SK-N-MC (cell line): ENCODE measurements around the gene ATP1B1.

Experiments
- DNase-seq: peaks from one replicate; pipeline ENCODE4 v3.0.0-alpha.2; 2011; ENCODE audit warnings: low read depth, low spot score
- H3K27ac ChIP-seq: fragments of 200-600 bp; sonication (generic); 2 replicates; pipeline ENCODE4 v1.5.1; 2016; ENCODE audit warnings: mixed run types
- H3K36me3 ChIP-seq: fragments of 200-600 bp; sonication (generic); 2 replicates; pipeline ENCODE4 v1.6.1; 2017; ENCODE audit warnings: antibody characterized with exemption, low read length, mixed read lengths; ENCODE audit not compliant: insufficient read depth
- H3K4me3 ChIP-seq: fragments of 200-600 bp; sonication (generic); 2 replicates; pipeline ENCODE4 v1.5.1; 2016
- H3K9ac ChIP-seq: fragments of 200-600 bp; sonication (generic); 2 replicates; pipeline ENCODE4 v1.8.0; 2017; ENCODE audit warnings: mixed run types, mixed read lengths; ENCODE audit not compliant: insufficient read length
- H3K9me3 ChIP-seq: fragments of 200-600 bp; sonication (generic); 2 replicates; pipeline ENCODE4 v1.6.1; 2017; ENCODE audit warnings: low read depth, mild to moderate bottlenecking, antibody characterized with exemption, low read length, moderate library complexity, mixed read lengths
- EZH2 ChIP-seq: fragments of 200-600 bp; sonication (generic); IDR thresholded peaks from one replicate; pipeline ENCODE4 v1.6.1; 2017; ENCODE audit warnings: antibody characterized with exemption
- FOXP2 ChIP-seq: optimal IDR thresholded peaks from 2 replicates; pipeline ENCODE3; 2011; ENCODE audit warnings: mild to moderate bottlenecking, moderate library complexity; ENCODE audit not compliant: insufficient read depth; ENCODE audit errors: extremely low read length, control extremely low read depth
- POLR2AphosphoS5 ChIP-seq: IDR thresholded peaks from 2 replicates; pipeline ENCODE4 v1.6.1; 2012; ENCODE audit warnings: mild to moderate bottlenecking, low read depth, low read length, borderline replicate concordance

The ATP1B1 gene

GRCh38 chr1:169090308-169090899 is 16.1 kb upstream of the ATP1B1 start:
- TF ChIP-seq FOXP2 (no peak), EZH2 (no peak), POLR2AphosphoS5 (no peak)
- H3K36me3 ChIP-seq, result no peaks in the 10 kb centered on the region
- no peak for DNase-seq
- no peak overlapping the region for H3K9ac ChIP-seq
- H3K27ac ChIP-seq, result no peak overlapping the region
- no peaks in the 10 kb centered on the region for H3K9me3 ChIP-seq
- H3K4me3 ChIP-seq, result no peak overlapping the region

- H3K9ac ChIP-seq, result no peak overlapping the region
- H3K4me3 ChIP-seq, result no peak overlapping the region
Observed at GRCh38 chr1:169090900-169091311, 15.6 kb upstream of the ATP1B1 start.

GRCh38 chr1:169091480-169091941 is 15.0 kb upstream of the ATP1B1 start:
- no peak for DNase-seq
- no peak overlapping the region for H3K4me3 ChIP-seq
- no peak overlapping the region for H3K9ac ChIP-seq
- no peak overlapping the region for H3K27ac ChIP-seq
- no peaks in the 10 kb centered on the region for H3K36me3 ChIP-seq
- no peaks in the 10 kb centered on the region for H3K9me3 ChIP-seq
- TF ChIP-seq FOXP2 (no peak), POLR2AphosphoS5 (no peak), EZH2 (no peak)

More at GRCh38 chr1:169090900-169091311, 15.6 kb upstream of the ATP1B1 start:
- TF ChIP-seq EZH2, result no peak
- TF ChIP-seq FOXP2, result no peak
- no peaks in the 10 kb centered on the region for H3K36me3 ChIP-seq
- no peak for DNase-seq
- H3K9me3 ChIP-seq, result no peaks in the 10 kb centered on the region
- H3K27ac ChIP-seq, result no peak overlapping the region

- Histone ChIP-seq H3K36me3 (no peaks in the 10 kb centered on the region), H3K27ac (no peak overlapping the region), H3K9me3 (no peaks in the 10 kb centered on the region), H3K4me3 (no peak overlapping the region), H3K9ac (no peak overlapping the region)
- TF ChIP-seq FOXP2 (no peak), EZH2 (no peak), POLR2AphosphoS5 (no peak)
- DNase-seq, result no peak
Observed at GRCh38 chr1:169092399-169092798, 14.1 kb upstream of the ATP1B1 start.

- DNase-seq, result no peak
- Histone ChIP-seq H3K27ac (no peak overlapping the region), H3K9me3 (no peaks in the 10 kb centered on the region), H3K4me3 (no peak overlapping the region), H3K9ac (no peak overlapping the region), H3K36me3 (no peaks in the 10 kb centered on the region)
- TF ChIP-seq POLR2AphosphoS5 (no peak), EZH2 (no peak), FOXP2 (no peak)
Observed at GRCh38 chr1:169094897-169095569, 11.5 kb upstream of the ATP1B1 start.

GRCh38 chr1:169098380-169098779 is 8.1 kb upstream of the ATP1B1 start:
- no peak overlapping the region for H3K9ac ChIP-seq
- H3K27ac ChIP-seq, result no peak overlapping the region
- no peak overlapping the region for H3K4me3 ChIP-seq
- H3K36me3 ChIP-seq, result no peaks in the 10 kb centered on the region
- no peaks in the 10 kb centered on the region for H3K9me3 ChIP-seq
- no peak for TF ChIP-seq POLR2AphosphoS5
- no peak for TF ChIP-seq EZH2
- TF ChIP-seq FOXP2, result no peak
- DNase-seq, result no peak

GRCh38 chr1:169099561-169099960 is 6.9 kb upstream of the ATP1B1 start:
- no peak overlapping the region for H3K9ac ChIP-seq
- no peaks in the 10 kb centered on the region for H3K36me3 ChIP-seq
- TF ChIP-seq EZH2 (no peak), FOXP2 (no peak), POLR2AphosphoS5 (no peak)
- no peak overlapping the region for H3K27ac ChIP-seq
- no peaks in the 10 kb centered on the region for H3K9me3 ChIP-seq
- no peak for DNase-seq
- H3K4me3 ChIP-seq, result no peak overlapping the region

GRCh38 chr1:169100208-169100607 is 6.3 kb upstream of the ATP1B1 start:
- Histone ChIP-seq H3K9me3 (no peaks in the 10 kb centered on the region), H3K9ac (no peak overlapping the region), H3K36me3 (no peaks in the 10 kb centered on the region), H3K27ac (no peak overlapping the region), H3K4me3 (no peak overlapping the region)
- TF ChIP-seq POLR2AphosphoS5 (no peak), EZH2 (no peak), FOXP2 (no peak)
- DNase-seq, result no peak
